ENCODE results near the gene PYROXD2. TPM values are rescaled to one million over a fixed set of nuclear protein-coding genes. Genes with fewer than 3 reads are reported as not detected.

The PYROXD2 gene
- total RNA-seq, 2 experiments from 2014 or later = 8.5 to 9.8 TPM

DNA sequence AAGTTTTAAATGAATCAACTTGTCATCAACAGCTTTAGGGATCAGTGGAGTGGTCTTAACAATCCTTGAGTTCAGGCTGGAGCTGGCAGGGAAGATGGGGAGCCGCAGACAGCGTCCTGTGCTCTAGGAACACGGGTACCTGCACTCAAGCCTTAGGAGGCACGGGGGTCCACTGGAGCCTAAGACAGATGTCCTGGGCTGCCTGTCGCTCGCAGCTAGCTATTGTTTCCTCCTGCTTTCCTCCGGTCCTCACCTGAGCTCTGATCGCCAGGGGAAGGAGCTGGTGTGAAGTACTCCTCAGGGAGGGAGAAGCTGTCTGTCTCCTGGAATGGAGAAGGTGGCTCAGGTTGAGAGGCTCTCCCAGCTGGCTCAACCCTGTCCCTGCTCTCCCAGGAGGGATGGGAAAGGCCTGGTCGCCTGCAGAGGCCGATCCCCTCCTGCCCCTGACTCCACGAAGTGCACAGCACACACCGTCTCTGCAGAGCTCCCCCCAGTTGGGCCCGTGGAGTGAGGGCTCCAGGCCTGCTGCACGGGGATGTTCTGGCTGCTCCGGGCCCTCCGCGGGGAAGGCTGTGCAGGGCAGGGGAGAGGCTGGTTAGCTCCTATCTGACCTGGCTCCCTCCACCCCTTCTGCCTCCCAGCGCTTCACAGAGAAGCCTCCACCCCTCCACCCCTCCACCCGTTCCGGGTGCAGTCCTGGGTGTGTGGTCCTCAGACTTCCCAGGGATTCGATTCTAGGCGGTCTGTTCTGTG, 14.5 kb upstream of the PYROXD2 start:
- H3K27me3 ChIP-seq (ENCODE audit: control insufficient read depth in 1 of 2, insufficient read depth in 2 of 2, low read length in 2 of 2) = no peaks in the 10 kb centered on the region
- DNase-seq (peak in 1 of 14 experiments; percentile 7), ATAC-seq (ENCODE audit: poor library complexity) (no peak)
- H3K27ac Mint-ChIP-seq = no peak overlapping the region
- no peak overlapping the region for H3K4me3 Mint-ChIP-seq
- no peak overlapping the region for H3K4me3 ChIP-seq (ENCODE audit: low read length)
- POLR2A ChIA-PET = interaction anchor here (0.7 to 1.0 kb wide), 2 partner anchors 13 to 19 kb away, joined by 3 read pairs; no protein-coding TSS in a partner anchor
- intact Hi-C loops (cut with DNase I, micrococcal nuclease) = no loop called here
- TF ChIP-seq, protein P1, sequence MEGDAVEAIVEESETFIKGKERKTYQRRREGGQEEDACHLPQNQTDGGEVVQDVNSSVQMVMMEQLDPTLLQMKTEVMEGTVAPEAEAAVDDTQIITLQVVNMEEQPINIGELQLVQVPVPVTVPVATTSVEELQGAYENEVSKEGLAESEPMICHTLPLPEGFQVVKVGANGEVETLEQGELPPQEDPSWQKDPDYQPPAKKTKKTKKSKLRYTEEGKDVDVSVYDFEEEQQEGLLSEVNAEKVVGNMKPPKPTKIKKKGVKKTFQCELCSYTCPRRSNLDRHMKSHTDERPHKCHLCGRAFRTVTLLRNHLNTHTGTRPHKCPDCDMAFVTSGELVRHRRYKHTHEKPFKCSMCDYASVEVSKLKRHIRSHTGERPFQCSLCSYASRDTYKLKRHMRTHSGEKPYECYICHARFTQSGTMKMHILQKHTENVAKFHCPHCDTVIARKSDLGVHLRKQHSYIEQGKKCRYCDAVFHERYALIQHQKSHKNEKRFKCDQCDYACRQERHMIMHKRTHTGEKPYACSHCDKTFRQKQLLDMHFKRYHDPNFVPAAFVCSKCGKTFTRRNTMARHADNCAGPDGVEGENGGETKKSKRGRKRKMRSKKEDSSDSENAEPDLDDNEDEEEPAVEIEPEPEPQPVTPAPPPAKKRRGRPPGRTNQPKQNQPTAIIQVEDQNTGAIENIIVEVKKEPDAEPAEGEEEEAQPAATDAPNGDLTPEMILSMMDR (IDR thresholded peaks at IDR 0.05) = no peak
- no peaks in the 10 kb centered on the region for H3K4me1 Mint-ChIP-seq (ENCODE audit: low read depth)
- H3K9me3 Mint-ChIP-seq = peaks cover 5% of the 10 kb centered on the region
- H3K27ac ChIP-seq (ENCODE audit: low read depth in 1 of 2, low read length in 2 of 2) = no peak overlapping the region
- CTCF ChIA-PET = no interaction called here
- H3K36me3 Mint-ChIP-seq (ENCODE audit: low read depth) = peaks cover 70% of the 10 kb centered on the region
- peaks cover 6% of the 10 kb centered on the region for H3K4me1 ChIP-seq (ENCODE audit: insufficient read depth, low read length)
- peaks cover 0 to 14% of the 10 kb centered on the region in 2 experiments for H3K9me3 ChIP-seq (ENCODE audit: control insufficient read depth in 1 of 2, insufficient read depth in 1 of 2, low read length in 2 of 2)
- H3K36me3 ChIP-seq (ENCODE audit: insufficient read depth, low read length) = peaks cover 82% of the 10 kb centered on the region
- no peaks in the 10 kb centered on the region for H3K27me3 Mint-ChIP-seq

DNA sequence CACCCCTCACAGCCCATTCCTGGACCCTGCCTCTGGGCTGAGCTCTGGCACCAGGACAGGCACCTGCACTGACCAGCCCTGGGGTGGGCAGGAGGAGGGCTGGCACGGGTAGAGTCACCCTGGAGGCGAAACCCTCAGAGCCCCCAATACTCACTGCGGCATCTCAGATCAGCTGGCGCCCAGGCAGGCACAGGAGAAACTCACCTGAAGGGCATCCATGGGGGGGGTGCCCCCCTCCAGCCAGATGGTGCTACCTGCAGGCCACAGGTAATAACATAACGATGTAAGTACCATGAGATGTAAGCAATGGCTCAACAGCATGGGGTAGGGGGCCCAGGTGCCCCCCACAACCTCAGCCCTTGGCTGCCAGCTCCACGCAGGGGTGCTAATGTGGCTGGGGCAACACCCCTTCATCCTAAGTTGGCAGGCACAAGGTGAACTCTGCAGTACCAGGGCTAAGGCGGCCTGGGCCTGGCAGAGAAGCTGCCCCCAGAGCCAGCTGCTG, 12.1 kb upstream of the PYROXD2 start:
- TF ChIP-seq, protein P1 (IDR thresholded peaks at IDR 0.05) = no peak
- Histone ChIP-seq H3K27me3 (ENCODE audit: control insufficient read depth in 1 of 2, insufficient read depth in 2 of 2, low read length in 2 of 2) (no peaks in the 10 kb centered on the region), H3K36me3 (ENCODE audit: insufficient read depth, low read length) (peaks cover 70% of the 10 kb centered on the region), H3K4me3 (ENCODE audit: low read length) (no peak overlapping the region), H3K9me3 (ENCODE audit: control insufficient read depth in 1 of 2, insufficient read depth in 1 of 2, low read length in 2 of 2) (no peaks in the 10 kb centered on the region), H3K27ac (ENCODE audit: low read depth in 1 of 2, low read length in 2 of 2) (no peak overlapping the region), H3K4me1 (ENCODE audit: insufficient read depth, low read length) (peaks cover 6% of the 10 kb centered on the region)
- ChIA-PET POLR2A (no interaction called here), CTCF (no interaction called here)
- peak in 1 of 14 experiments; percentile 3 for DNase-seq
- ATAC-seq (ENCODE audit: poor library complexity) = no peak
- H3K4me3 Mint-ChIP-seq = no peak overlapping the region
- no peaks in the 10 kb centered on the region for H3K4me1 Mint-ChIP-seq (ENCODE audit: low read depth)
- intact Hi-C loops (cut with DNase I, micrococcal nuclease) = no loop called here
- H3K9me3 Mint-ChIP-seq = no peaks in the 10 kb centered on the region
- H3K27me3 Mint-ChIP-seq = no peaks in the 10 kb centered on the region
- peaks cover 62% of the 10 kb centered on the region for H3K36me3 Mint-ChIP-seq (ENCODE audit: low read depth)
- H3K27ac Mint-ChIP-seq = no peak overlapping the region

DNA sequence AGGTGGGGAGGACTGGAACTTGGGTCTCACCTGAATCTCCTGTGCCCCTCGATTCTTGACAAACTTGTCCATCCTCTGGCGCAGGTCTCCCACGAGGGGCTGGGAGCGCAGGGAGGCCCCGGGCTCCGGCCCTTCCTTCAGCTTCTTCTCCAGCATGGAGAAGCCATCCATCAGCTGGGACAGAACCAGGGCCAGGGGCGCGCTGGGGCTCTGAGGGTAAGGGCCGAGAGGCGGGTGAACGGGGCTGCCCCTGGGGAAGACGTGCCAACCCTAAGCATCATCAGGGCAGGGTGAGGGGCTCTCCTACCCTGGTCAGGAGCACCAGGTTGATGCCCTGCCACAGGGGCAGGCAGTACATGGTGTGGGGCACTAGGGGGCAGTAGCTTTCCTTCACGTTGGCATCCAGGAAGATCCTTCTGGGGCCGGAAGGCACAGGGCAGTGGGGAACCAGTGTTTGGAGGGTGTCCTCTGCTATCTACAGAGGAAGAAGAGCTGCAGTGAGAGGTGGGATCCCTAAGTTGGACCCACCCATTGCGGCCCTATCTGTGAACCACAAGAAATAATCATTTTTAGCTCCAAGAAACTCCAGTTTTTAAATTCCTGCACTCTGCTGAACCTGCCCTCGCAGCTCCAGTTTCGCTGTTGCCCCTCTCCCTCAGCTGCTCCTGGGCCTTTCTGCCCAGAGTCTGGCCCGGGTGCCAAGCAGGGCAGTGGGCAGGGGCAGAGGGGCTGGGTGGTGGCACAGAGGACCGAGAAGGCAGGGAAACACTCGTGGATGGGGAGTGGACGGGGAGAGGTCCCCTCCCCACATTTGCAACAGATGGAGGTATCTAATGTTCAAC, 10.8 kb upstream of the PYROXD2 start:
- intact Hi-C loops (cut with DNase I, micrococcal nuclease) = no loop called here
- TF ChIP-seq, protein P1 (IDR thresholded peaks at IDR 0.05) = peak; percentile 64
- Histone ChIP-seq H3K27me3 (ENCODE audit: control insufficient read depth in 1 of 2, insufficient read depth in 2 of 2, low read length in 2 of 2) (no peaks in the 10 kb centered on the region), H3K9me3 (ENCODE audit: control insufficient read depth in 1 of 2, insufficient read depth in 1 of 2, low read length in 2 of 2) (no peaks in the 10 kb centered on the region), H3K4me3 (ENCODE audit: low read length) (no peak overlapping the region), H3K27ac (ENCODE audit: low read depth in 1 of 2, low read length in 2 of 2) (no peak overlapping the region), H3K36me3 (ENCODE audit: insufficient read depth, low read length) (peaks cover 65% of the 10 kb centered on the region), H3K4me1 (ENCODE audit: insufficient read depth, low read length) (peaks cover 6% of the 10 kb centered on the region)
- no peak overlapping the region for H3K27ac Mint-ChIP-seq
- no peaks in the 10 kb centered on the region for H3K27me3 Mint-ChIP-seq
- no peaks in the 10 kb centered on the region for H3K4me1 Mint-ChIP-seq (ENCODE audit: low read depth)
- no peak overlapping the region for H3K4me3 Mint-ChIP-seq
- ATAC-seq (ENCODE audit: poor library complexity) (peak; percentile 62), DNase-seq (peak in 11 of 14 experiments; percentile 13 to 70 (median 35))
- ChIA-PET POLR2A (no interaction called here), CTCF (interaction anchor here (0.5 to 1.5 kb wide), 5 partner anchors 10 to 815 kb away, joined by 3 to 11 read pairs (median 3); partner anchors contain the start of genes HPS1 and PYROXD2)
- no peaks in the 10 kb centered on the region for H3K9me3 Mint-ChIP-seq
- H3K36me3 Mint-ChIP-seq (ENCODE audit: low read depth) = peaks cover 61% of the 10 kb centered on the region
